Measurements from ENCODE around the gene ADRA1B.
"Not testable (repeated sequence)": the region's sequence is repeated elsewhere in the genome, so short reads cannot be mapped to it uniquely, and the experiment has no call there.

Gene ADRA1B

GRCh38 chr5:159993194-159993593, 76.9 kb downstream of the ADRA1B start:
- no peak for DNase-seq (ENCODE audit: low read depth)
- TF ChIP-seq MYC (IDR thresholded peaks at IDR 0.05; ENCODE audit: low read depth, low read length) (no peak), CTCF (IDR thresholded peaks at IDR 0.05; ENCODE audit: low read depth, low read length) (no peak), POLR2A (IDR thresholded peaks at IDR 0.05; ENCODE audit: extremely low read depth, insufficient read length) (no peak)
- TF ChIP-seq, protein P1, sequence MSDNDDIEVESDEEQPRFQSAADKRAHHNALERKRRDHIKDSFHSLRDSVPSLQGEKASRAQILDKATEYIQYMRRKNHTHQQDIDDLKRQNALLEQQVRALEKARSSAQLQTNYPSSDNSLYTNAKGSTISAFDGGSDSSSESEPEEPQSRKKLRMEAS (IDR thresholded peaks at IDR 0.05; ENCODE audit: low read depth, low read length): no peak
- no peak overlapping the region for H3K4me3 ChIP-seq (ENCODE audit: low read depth, low read length)

GRCh38 chr5:159995907-159996306, 79.6 kb downstream of the ADRA1B start:
- TF ChIP-seq MYC (IDR thresholded peaks at IDR 0.05; ENCODE audit: low read depth, low read length) (no peak), CTCF (IDR thresholded peaks at IDR 0.05; ENCODE audit: low read depth, low read length) (no peak), POLR2A (IDR thresholded peaks at IDR 0.05; ENCODE audit: extremely low read depth, insufficient read length) (no peak)
- TF ChIP-seq, protein P1 (IDR thresholded peaks at IDR 0.05; ENCODE audit: low read depth, low read length): no peak
- H3K4me3 ChIP-seq (ENCODE audit: low read depth, low read length): no peak overlapping the region
- no peak for DNase-seq (ENCODE audit: low read depth)

GRCh38 chr5:160001457-160001856, 85.2 kb downstream of the ADRA1B start:
- no peak overlapping the region for H3K4me3 ChIP-seq (ENCODE audit: low read depth, low read length)
- TF ChIP-seq POLR2A (IDR thresholded peaks at IDR 0.05; ENCODE audit: extremely low read depth, insufficient read length) (no peak), CTCF (IDR thresholded peaks at IDR 0.05; ENCODE audit: low read depth, low read length) (no peak), MYC (IDR thresholded peaks at IDR 0.05; ENCODE audit: low read depth, low read length) (no peak)
- TF ChIP-seq, protein P1 (IDR thresholded peaks at IDR 0.05; ENCODE audit: low read depth, low read length): no peak
- no peak for DNase-seq (ENCODE audit: low read depth)

GRCh38 chr5:160007514-160007913, 91.2 kb downstream of the ADRA1B start:
- TF ChIP-seq MYC (IDR thresholded peaks at IDR 0.05; ENCODE audit: low read depth, low read length): no peak
- no peak for TF ChIP-seq CTCF (IDR thresholded peaks at IDR 0.05; ENCODE audit: low read depth, low read length)
- TF ChIP-seq, protein P1 (IDR thresholded peaks at IDR 0.05; ENCODE audit: low read depth, low read length): no peak
- no peak for TF ChIP-seq POLR2A (IDR thresholded peaks at IDR 0.05; ENCODE audit: extremely low read depth, insufficient read length)
- no peak for DNase-seq (ENCODE audit: low read depth)
- H3K4me3 ChIP-seq (ENCODE audit: low read depth, low read length): no peak overlapping the region

- not testable (repeated sequence) for H3K4me3 ChIP-seq (ENCODE audit: low read depth, low read length); DNase-seq (ENCODE audit: low read depth)
Measured at GRCh38 chr5:160008529-160008876, 92.2 kb downstream of the ADRA1B start.

- H3K4me3 ChIP-seq (ENCODE audit: low read depth, low read length): peak within 1 kb of the TSS; percentile 100
- peak; percentile 98 for DNase-seq (ENCODE audit: low read depth)
- peak; percentile 60 for TF ChIP-seq MYC (IDR thresholded peaks at IDR 0.05; ENCODE audit: low read depth, low read length)
- TF ChIP-seq, protein P1 (IDR thresholded peaks at IDR 0.05; ENCODE audit: low read depth, low read length): peak; percentile 52; the same call in 1 of the 2 replicates
- TF ChIP-seq CTCF (IDR thresholded peaks at IDR 0.05; ENCODE audit: low read depth, low read length): no peak
- TF ChIP-seq POLR2A (IDR thresholded peaks at IDR 0.05; ENCODE audit: extremely low read depth, insufficient read length): peak; percentile 95
Measured at GRCh38 chr5:160008877-160009590, 92.8 kb downstream of the ADRA1B start, which contains the start of gene TTC1. Gene TTC1 (plus strand): TSS chr5:160009139. CDS start chr5:160010529, 1,390 bp downstream.

Measured in NB4 (cell line).